H54 (cell line): ENCODE data around the gene GLS.

Experiments
- DNase-seq: peaks from one replicate; pipeline ENCODE4 v3.0.0; 2011; ENCODE audit warnings: low spot score, mixed read lengths; ENCODE audit not compliant: insufficient read length
- FAIRE-seq: peaks from 3 replicates; lab custom pipeline; 2011; peaks lifted over from hg19 to GRCh38; lab: Jason Lieb, UNC
- POLR2A ChIP-seq: IDR thresholded peaks from 2 replicates; pipeline ENCODE4 v1.6.1; 2011; ENCODE audit warnings: low read depth, mild to moderate bottlenecking, low read length

Gene GLS

GRCh38 chr2:190965580-190966222 lies 85.1 kb downstream of the GLS start:
- no peak for TF ChIP-seq POLR2A
- no peak for FAIRE-seq
- DNase-seq, result no peak

- no peak for FAIRE-seq
- TF ChIP-seq POLR2A, result no peak
- DNase-seq, result no peak
Observed at GRCh38 chr2:190968522-190968921, 87.9 kb downstream of the GLS start.

DNA sequence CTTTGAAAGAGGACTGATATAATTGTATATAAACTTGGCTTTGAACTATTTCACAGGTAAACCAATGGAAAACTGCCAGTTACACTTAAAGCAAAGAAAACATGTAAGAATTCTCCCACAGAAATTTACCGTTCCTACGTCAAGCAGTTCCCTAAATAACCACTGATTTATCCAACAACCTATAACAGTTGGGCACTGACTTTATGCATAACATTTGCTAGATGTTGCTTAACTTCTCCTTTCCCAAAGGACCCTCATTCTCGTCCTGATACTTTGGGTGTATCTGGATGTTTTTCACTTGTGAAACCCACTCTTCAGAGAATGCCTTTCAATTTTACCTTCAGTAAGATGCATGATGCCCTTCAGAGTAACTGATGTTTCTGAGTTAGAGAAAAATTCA lies 89.5 kb downstream of the GLS start:
- no peak for FAIRE-seq
- no peak for DNase-seq
- TF ChIP-seq POLR2A, result no peak

- FAIRE-seq, result no peak
- no peak for TF ChIP-seq POLR2A
- no peak for DNase-seq
Observed at GRCh38 chr2:190970873-190971506, 90.4 kb downstream of the GLS start.

GRCh38 chr2:190972213-190972612 lies 91.6 kb downstream of the GLS start:
- no peak for FAIRE-seq
- no peak for DNase-seq

GRCh38 chr2:190972846-190973245 lies 92.2 kb downstream of the GLS start:
- DNase-seq (no peak), FAIRE-seq (no peak)
- no peak for TF ChIP-seq POLR2A

More at GRCh38 chr2:190972213-190972612, 91.6 kb downstream of the GLS start:
- TF ChIP-seq POLR2A, result no peak

DNA sequence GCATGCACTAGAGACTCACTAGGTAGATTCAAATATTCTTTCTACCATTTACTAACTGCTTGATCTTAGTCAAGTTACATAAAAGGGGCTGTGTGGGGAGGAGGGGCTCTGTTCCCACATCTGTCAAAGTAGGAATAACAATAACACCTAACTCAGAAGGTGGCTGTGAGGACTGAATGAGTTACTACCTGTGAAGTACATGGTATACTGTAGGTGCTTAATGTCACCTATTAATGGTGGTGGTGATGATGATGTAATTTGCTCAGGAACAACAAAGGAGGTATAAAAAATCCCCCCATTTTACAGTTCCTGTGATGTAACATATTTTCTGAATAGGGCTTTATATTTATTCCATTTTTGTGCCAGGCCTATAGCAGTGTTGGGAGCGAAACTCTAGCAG lies 92.6 kb downstream of the GLS start:
- FAIRE-seq (no peak), DNase-seq (no peak)
- no peak for TF ChIP-seq POLR2A

GRCh38 chr2:190973726-190974628 lies 93.4 kb downstream of the GLS start:
- TF ChIP-seq POLR2A, result no peak
- FAIRE-seq, result no peak
- DNase-seq, result no peak

DNA sequence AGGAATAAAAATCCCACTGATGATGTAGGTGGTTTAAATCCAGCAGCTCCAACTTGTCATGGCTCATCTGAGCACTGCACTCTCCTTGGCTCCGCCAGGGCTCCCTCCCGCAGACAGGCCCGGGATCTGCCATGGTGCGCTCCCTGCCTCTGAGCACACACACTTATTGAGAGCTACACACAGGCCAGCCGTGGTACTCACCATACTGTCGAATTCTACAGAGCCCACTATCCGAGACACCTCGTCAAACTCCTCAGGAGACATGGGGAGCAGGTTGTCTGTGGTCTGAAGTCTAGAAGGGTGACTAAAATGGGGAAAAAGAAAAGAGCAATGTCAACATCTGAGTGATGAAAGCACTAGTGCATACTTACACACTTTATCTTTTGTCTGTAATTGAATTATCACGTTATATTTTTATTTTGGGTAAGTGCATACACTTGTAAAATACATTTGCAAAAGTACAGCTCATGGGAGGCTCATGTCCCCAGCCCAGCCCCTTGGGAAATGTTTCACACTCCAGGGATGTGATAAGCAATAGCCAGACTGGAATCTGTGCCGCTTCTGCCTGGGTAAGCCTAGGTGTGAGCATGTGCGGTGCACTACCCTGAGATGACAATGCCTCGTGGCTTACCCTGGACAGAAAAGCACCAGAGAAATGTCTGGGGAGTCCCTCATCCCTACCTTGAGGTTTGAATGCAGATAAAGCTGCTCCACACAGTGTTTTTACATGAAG lies 94.2 kb downstream of the GLS start:
- no peak for FAIRE-seq
- DNase-seq, result no peak
- TF ChIP-seq POLR2A, result no peak

DNA sequence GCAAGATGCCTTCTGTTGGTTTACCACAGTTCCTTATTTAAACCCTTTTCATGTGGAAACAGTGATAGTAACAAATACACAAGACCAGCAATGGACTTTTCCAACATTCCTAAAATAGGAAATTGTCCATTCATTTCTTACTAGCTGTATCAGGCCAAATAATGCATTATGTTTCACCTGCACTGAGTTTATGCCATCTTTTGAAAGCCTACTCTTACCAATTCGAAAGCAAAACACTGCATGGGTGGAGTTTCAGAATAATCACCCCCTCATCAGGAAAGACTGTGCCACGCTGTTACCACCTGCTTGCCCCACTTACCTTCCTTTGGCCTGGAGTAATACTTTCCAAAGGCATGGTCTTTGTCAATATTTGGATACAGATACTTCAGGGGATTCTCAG lies 95.9 kb downstream of the GLS start:
- no peak for FAIRE-seq
- no peak for DNase-seq
- no peak for TF ChIP-seq POLR2A

DNA sequence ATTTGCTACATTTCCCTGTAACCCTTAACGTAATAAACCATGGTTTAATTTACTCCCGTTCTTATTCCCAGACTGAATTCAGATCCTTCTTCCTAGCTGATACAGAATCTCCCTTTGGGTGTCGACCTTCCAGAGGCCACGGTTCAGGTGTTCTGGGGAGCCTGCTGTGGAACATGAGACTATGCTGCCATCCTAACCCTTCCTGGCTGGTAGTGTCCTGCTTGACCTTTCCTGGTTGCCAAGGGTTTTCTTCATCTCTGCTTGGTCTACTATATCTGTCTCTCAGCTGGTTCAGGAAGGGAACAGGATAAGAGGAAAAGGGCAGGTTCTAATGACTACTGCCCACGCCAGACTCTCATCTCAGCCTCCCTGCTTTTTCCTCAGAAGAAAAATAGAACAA lies 96.9 kb downstream of the GLS start:
- DNase-seq, result no peak
- TF ChIP-seq POLR2A, result no peak
- no peak for FAIRE-seq

- DNase-seq (no peak), FAIRE-seq (peak; percentile 15)
- TF ChIP-seq POLR2A, result no peak
Observed at GRCh38 chr2:190978389-190979053, 97.9 kb downstream of the GLS start.
